CD4-positive, alpha-beta T cell (primary cell): ENCODE data around the gene DSCAML1. TPM values are rescaled to one million over a fixed set of nuclear protein-coding genes. Genes with fewer than 3 reads are reported as not detected.

Experiments used
- ATAC-seq: fragments of 200-7000 bp; cut with Tn5 transposase; one replicate; pipeline ENCODE4 v1.10.0; 2022; ENCODE audit warnings: mild to moderate bottlenecking; ENCODE audit not compliant: poor library complexity
- CTCF ChIA-PET: fragments of 350-600 bp; sonication (Branson Sonifier 250); formaldehyde crosslinking; loops from one replicate; lab custom pipeline; 2021; ENCODE audit warnings: antibody characterized with exemption, inconsistent platforms; lab: Charles Lee
- POLR2A ChIA-PET: fragments of 350-600 bp; sonication (Branson Sonifier 250); formaldehyde crosslinking; loops from one replicate; lab custom pipeline; 2021; ENCODE audit warnings: antibody characterized with exemption, inconsistent platforms; lab: Charles Lee
- DNase-seq, 14 experiments: peaks; one replicate each; pipeline ENCODE4 v3.0.0-alpha.2; 2013 to 2020; ENCODE audit warnings: mixed read lengths in 2 of 14
- H3K27ac ChIP-seq, 2 donors: one replicate each; pipeline versions ENCODE4 v1.5.1 to v1.7.0; 2013; ENCODE audit warnings: low read length in 2 of 2, low read depth in 1 of 2, mild to moderate bottlenecking in 1 of 2
- H3K27me3 ChIP-seq, 2 experiments: 1 replicate in 1 of 2; 2 replicates in 1 of 2; pipeline versions ENCODE4 v1.6.1 to v1.7.0; 2013; ENCODE audit warnings: low read length in 2 of 2, control low read depth in 1 of 2, mild to moderate bottlenecking in 1 of 2, moderate library complexity in 1 of 2; ENCODE audit not compliant: insufficient read depth in 2 of 2, control insufficient read depth in 1 of 2
- H3K36me3 ChIP-seq: one replicate; pipeline ENCODE4 v1.6.1; 2013; ENCODE audit warnings: low read length, control low read depth; ENCODE audit not compliant: insufficient read depth
- H3K4me1 ChIP-seq: one replicate; pipeline ENCODE4 v1.6.1; 2013; ENCODE audit warnings: low read length, control low read depth; ENCODE audit not compliant: insufficient read depth
- H3K4me3 ChIP-seq: one replicate; pipeline ENCODE4 v1.5.1; 2013; ENCODE audit warnings: mild to moderate bottlenecking, low read length, moderate library complexity
- H3K9me3 ChIP-seq, 2 experiments: 1 replicate in 1 of 2; 2 replicates in 1 of 2; pipeline versions ENCODE4 v1.6.1 to v1.7.0; 2013; ENCODE audit warnings: low read length in 2 of 2, mild to moderate bottlenecking in 2 of 2, control low read depth in 1 of 2, moderate library complexity in 1 of 2; ENCODE audit not compliant: control insufficient read depth in 1 of 2, insufficient read depth in 1 of 2
- H3K27ac Mint-ChIP-seq: one replicate; pipeline ENCODE4 v1.8.0; 2020; ENCODE audit warnings: mixed read lengths
- H3K27me3 Mint-ChIP-seq: one replicate; pipeline ENCODE4 v1.8.0; 2021; ENCODE audit warnings: mixed read lengths
- H3K36me3 Mint-ChIP-seq: one replicate; pipeline ENCODE4 v1.8.0; 2021; ENCODE audit warnings: low read depth, mixed read lengths
- H3K4me1 Mint-ChIP-seq: one replicate; pipeline ENCODE4 v1.8.0; 2021; ENCODE audit warnings: low read depth, mixed read lengths
- H3K4me3 Mint-ChIP-seq: one replicate; pipeline ENCODE4 v1.8.0; 2020; ENCODE audit warnings: mild to moderate bottlenecking, mixed read lengths
- H3K9me3 Mint-ChIP-seq: one replicate; pipeline ENCODE4 v1.8.0; 2020; ENCODE audit warnings: mixed read lengths
- intact Hi-C, 2 experiments: fragments of 100-400 bp; cut with DNase I in 1 of 2; cut with micrococcal nuclease in 1 of 2; formaldehyde crosslinking; loops; one replicate each; pipeline versions ENCODE4 v1.15.1 to v1.9.0; 2023 to 2025; cut with DNase I, micrococcal nuclease
- total RNA-seq, 174 experiments: library from RNA in 2 of 174; stranded (reverse) in 2 of 174; gene quantifications; one replicate each; pipeline ENCODE4 v1.2.3 and lab custom pipeline; 2021 to 2026
- TF ChIP-seq, protein P1 (sequence below): fragments of 200-600 bp; IDR thresholded peaks from one replicate; pipeline ENCODE4 v1.8.0; 2022; ENCODE audit warnings: antibody characterized with exemption, mild to moderate bottlenecking

DSCAML1 gene
- total RNA-seq, 2 experiments from 2014 or later = 0.22 to 0.61 TPM

DNA sequence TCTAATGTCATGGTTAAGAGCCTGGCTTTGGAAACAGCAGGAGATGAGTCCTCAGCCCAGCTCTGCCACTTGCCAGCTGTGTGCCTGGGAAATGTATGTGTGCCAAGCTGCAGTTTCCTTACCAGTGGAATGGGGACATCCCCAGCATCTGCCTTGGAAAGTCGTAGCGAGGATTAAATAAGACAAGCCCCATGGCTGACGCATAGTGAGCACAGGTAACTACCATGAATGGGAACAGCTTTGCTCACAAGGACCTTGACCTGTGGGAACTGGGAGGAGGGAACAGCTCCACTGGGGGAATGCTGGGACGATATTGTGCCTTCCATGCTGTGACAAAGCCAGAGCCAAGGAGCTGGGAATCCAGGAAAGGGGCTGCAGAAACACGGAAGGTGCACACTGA is 2.6 kb upstream of the DSCAML1 start:
- Mint-ChIP-seq H3K4me1 (peaks cover 17% of the 10 kb centered on the region), H3K27me3 (peaks cover 36% of the 10 kb centered on the region), H3K4me3 (no peak overlapping the region), H3K9me3 (no peaks in the 10 kb centered on the region), H3K36me3 (no peaks in the 10 kb centered on the region), H3K27ac (no peak overlapping the region)
- no peak overlapping the region for H3K27ac ChIP-seq
- H3K36me3 ChIP-seq = no peaks in the 10 kb centered on the region
- H3K9me3 ChIP-seq = peaks cover 0 to 12% of the 10 kb centered on the region in 2 experiments
- peaks cover 23% of the 10 kb centered on the region for H3K4me1 ChIP-seq
- DNase-seq = no peak
- intact Hi-C loops = loop anchor here in 1 of 2 experiments (10.0 kb wide), 1 partner anchor 375 kb away; the partner anchor contains the start of gene SCN2B
- TF ChIP-seq, protein P1, sequence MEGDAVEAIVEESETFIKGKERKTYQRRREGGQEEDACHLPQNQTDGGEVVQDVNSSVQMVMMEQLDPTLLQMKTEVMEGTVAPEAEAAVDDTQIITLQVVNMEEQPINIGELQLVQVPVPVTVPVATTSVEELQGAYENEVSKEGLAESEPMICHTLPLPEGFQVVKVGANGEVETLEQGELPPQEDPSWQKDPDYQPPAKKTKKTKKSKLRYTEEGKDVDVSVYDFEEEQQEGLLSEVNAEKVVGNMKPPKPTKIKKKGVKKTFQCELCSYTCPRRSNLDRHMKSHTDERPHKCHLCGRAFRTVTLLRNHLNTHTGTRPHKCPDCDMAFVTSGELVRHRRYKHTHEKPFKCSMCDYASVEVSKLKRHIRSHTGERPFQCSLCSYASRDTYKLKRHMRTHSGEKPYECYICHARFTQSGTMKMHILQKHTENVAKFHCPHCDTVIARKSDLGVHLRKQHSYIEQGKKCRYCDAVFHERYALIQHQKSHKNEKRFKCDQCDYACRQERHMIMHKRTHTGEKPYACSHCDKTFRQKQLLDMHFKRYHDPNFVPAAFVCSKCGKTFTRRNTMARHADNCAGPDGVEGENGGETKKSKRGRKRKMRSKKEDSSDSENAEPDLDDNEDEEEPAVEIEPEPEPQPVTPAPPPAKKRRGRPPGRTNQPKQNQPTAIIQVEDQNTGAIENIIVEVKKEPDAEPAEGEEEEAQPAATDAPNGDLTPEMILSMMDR = no peak
- no peak for ATAC-seq
- ChIA-PET CTCF (no interaction called here), POLR2A (no interaction called here)
- H3K4me3 ChIP-seq = no peak overlapping the region
- peaks cover 30 to 31% of the 10 kb centered on the region in 2 experiments for H3K27me3 ChIP-seq

DNA sequence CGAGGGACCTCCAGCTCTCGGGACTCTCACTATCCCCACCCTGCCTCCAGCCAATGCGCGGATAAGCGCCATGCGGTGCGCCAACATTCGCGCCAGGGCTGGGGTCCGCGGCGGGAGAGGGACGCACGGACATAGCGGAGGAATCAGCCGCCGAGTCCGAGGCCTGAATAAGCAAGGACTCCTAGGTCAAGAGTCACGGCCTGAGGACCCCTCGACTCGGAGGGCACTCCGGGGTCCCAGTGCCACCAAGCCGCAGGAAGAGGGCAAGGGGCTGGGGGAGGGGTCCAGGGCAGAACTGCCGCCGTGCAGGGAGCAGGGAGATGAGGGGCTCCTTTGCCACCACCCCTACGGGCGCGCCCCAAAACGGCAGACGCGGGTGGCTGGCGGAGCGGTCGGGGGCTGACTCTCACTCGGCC is 552 bp downstream of the DSCAML1 start:
- no peaks in the 10 kb centered on the region for H3K36me3 ChIP-seq
- Mint-ChIP-seq H3K27me3 (peaks cover 65% of the 10 kb centered on the region), H3K36me3 (no peaks in the 10 kb centered on the region), H3K4me1 (peaks cover 17% of the 10 kb centered on the region), H3K9me3 (no peaks in the 10 kb centered on the region), H3K4me3 (no peak overlapping the region), H3K27ac (no peak overlapping the region)
- peak overlapping the region; percentile 41 for H3K4me3 ChIP-seq
- ChIA-PET CTCF (no interaction called here), POLR2A (interaction anchor here (0.6 kb wide), 1 partner anchor 337 kb away, joined by 3 read pairs; no protein-coding TSS in a partner anchor)
- H3K9me3 ChIP-seq = peaks cover 0 to 15% of the 10 kb centered on the region in 2 experiments
- DNase-seq (no peak), ATAC-seq (no peak)
- intact Hi-C loops = no loop called here
- H3K4me1 ChIP-seq = peaks cover 23% of the 10 kb centered on the region
- TF ChIP-seq, protein P1 = no peak
- peaks cover 56 to 59% of the 10 kb centered on the region in 2 experiments for H3K27me3 ChIP-seq
- no peak overlapping the region for H3K27ac ChIP-seq

GRCh38 chr11:117795638-117796455 is 1.2 kb downstream of the DSCAML1 start:
- Mint-ChIP-seq H3K36me3 (no peaks in the 10 kb centered on the region), H3K27me3 (peaks cover 71% of the 10 kb centered on the region), H3K27ac (no peak overlapping the region), H3K4me1 (peaks cover 17% of the 10 kb centered on the region), H3K9me3 (no peaks in the 10 kb centered on the region), H3K4me3 (peak overlapping the region; percentile 62)
- Histone ChIP-seq H3K36me3 (no peaks in the 10 kb centered on the region), H3K4me1 (peaks cover 23% of the 10 kb centered on the region), H3K4me3 (peak overlapping the region; percentile 41), H3K9me3 (peaks cover 0 to 15% of the 10 kb centered on the region in 2 experiments), H3K27ac (no peak overlapping the region), H3K27me3 (peaks cover 59 to 65% of the 10 kb centered on the region in 2 experiments)
- no peak for ATAC-seq
- TF ChIP-seq, protein P1 = no peak
- intact Hi-C loops = no loop called here
- ChIA-PET POLR2A (interaction anchor here (0.6 kb wide), 1 partner anchor 337 kb away, joined by 3 read pairs; no protein-coding TSS in a partner anchor), CTCF (no interaction called here)
- peak in 1 of 14 experiments; percentile 31 for DNase-seq
